Neural progenitor cell (in vitro differentiated cells): Measurements from ENCODE around the gene EFCAB8.

Experiments
- EZH2 ChIP-seq: fragments of 200-600 bp; sonication (generic); IDR thresholded peaks from 2 replicates; pipeline ENCODE4 v1.6.1; 2017; ENCODE audit warnings: antibody characterized with exemption, mild to moderate bottlenecking, moderate library complexity
- TF ChIP-seq, protein P1 (sequence below): fragments of 200-600 bp; sonication (generic); IDR thresholded peaks from 2 replicates; pipeline ENCODE4 v1.5.1; 2017; ENCODE audit warnings: antibody characterized with exemption, mild to moderate bottlenecking

DNA sequence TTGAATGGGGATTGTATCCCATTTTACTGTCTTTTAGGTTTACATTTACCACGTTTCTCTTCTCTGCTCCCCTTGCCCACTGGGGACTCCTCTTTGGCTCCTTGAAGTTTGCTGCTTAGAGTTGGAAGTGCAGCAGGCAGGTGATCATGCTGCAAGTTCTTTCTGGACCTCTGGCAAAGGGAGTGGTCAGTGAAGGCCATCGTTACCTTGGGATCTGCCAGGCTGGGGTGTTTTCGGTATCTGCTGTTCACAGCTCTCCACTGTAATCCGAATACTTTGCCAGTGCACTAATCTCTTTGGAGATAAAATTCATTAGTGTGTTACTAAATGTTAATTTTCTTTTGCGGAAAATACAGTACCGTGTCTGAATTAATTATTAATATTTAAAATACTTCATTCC, 9.1 kb upstream of the EFCAB8 start:
- TF ChIP-seq, protein P1, sequence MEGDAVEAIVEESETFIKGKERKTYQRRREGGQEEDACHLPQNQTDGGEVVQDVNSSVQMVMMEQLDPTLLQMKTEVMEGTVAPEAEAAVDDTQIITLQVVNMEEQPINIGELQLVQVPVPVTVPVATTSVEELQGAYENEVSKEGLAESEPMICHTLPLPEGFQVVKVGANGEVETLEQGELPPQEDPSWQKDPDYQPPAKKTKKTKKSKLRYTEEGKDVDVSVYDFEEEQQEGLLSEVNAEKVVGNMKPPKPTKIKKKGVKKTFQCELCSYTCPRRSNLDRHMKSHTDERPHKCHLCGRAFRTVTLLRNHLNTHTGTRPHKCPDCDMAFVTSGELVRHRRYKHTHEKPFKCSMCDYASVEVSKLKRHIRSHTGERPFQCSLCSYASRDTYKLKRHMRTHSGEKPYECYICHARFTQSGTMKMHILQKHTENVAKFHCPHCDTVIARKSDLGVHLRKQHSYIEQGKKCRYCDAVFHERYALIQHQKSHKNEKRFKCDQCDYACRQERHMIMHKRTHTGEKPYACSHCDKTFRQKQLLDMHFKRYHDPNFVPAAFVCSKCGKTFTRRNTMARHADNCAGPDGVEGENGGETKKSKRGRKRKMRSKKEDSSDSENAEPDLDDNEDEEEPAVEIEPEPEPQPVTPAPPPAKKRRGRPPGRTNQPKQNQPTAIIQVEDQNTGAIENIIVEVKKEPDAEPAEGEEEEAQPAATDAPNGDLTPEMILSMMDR, result no peak
- no peak for TF ChIP-seq EZH2
